Fibroblast of pulmonary artery (primary cell): ENCODE measurements around the gene SGF29.
"Not testable (repeated sequence)": the region's sequence is repeated elsewhere in the genome, so short reads cannot be mapped to it uniquely, and the experiment has no call there.

ENCODE experiments used
- DNase-seq: peaks from one replicate; pipeline ENCODE4 v3.0.0-alpha.2; 2010; ENCODE audit warnings: low read depth
- H3K4me3 ChIP-seq: replicated peaks from 2 replicates; pipeline ENCODE4 v1.5.1; 2011; ENCODE audit warnings: low read depth, mild to moderate bottlenecking, control low read depth, low read length, moderate library complexity
- TF ChIP-seq, protein P1 (sequence below): IDR thresholded peaks from 2 replicates; pipeline ENCODE4 v1.5.1; 2011; ENCODE audit warnings: mild to moderate bottlenecking, control low read depth, low read length, inconsistent platforms; ENCODE audit errors: missing control alignments

SGF29 gene

DNA sequence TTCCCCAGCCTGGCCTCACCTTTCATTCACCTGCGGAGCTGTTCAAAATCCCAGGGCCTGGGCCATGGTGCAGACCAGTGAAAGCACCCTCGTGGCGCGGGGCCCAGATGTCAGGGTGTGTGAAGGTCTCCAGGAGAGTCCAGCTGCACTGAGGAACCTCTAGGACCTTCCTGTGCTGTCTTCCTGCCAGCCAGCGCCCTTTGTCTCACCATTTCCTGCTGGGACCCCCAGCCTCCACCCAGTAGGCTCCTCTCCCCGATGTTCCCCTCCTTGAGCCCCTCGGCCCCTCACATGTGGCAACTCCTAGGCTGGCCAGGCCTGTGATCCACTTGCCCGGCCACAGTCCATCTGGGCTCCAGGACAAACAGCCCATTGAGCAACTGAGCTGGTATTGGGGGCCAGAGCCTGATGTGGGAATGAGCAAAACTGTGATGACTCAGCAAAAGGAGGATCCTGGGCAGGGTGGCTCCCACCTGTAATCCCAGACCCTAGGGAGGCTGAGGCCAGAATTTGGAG lies 42.5 kb downstream of the SGF29 start:
- H3K4me3 ChIP-seq: no peak overlapping the region
- TF ChIP-seq, protein P1, sequence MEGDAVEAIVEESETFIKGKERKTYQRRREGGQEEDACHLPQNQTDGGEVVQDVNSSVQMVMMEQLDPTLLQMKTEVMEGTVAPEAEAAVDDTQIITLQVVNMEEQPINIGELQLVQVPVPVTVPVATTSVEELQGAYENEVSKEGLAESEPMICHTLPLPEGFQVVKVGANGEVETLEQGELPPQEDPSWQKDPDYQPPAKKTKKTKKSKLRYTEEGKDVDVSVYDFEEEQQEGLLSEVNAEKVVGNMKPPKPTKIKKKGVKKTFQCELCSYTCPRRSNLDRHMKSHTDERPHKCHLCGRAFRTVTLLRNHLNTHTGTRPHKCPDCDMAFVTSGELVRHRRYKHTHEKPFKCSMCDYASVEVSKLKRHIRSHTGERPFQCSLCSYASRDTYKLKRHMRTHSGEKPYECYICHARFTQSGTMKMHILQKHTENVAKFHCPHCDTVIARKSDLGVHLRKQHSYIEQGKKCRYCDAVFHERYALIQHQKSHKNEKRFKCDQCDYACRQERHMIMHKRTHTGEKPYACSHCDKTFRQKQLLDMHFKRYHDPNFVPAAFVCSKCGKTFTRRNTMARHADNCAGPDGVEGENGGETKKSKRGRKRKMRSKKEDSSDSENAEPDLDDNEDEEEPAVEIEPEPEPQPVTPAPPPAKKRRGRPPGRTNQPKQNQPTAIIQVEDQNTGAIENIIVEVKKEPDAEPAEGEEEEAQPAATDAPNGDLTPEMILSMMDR: no peak
- DNase-seq: no peak

DNA sequence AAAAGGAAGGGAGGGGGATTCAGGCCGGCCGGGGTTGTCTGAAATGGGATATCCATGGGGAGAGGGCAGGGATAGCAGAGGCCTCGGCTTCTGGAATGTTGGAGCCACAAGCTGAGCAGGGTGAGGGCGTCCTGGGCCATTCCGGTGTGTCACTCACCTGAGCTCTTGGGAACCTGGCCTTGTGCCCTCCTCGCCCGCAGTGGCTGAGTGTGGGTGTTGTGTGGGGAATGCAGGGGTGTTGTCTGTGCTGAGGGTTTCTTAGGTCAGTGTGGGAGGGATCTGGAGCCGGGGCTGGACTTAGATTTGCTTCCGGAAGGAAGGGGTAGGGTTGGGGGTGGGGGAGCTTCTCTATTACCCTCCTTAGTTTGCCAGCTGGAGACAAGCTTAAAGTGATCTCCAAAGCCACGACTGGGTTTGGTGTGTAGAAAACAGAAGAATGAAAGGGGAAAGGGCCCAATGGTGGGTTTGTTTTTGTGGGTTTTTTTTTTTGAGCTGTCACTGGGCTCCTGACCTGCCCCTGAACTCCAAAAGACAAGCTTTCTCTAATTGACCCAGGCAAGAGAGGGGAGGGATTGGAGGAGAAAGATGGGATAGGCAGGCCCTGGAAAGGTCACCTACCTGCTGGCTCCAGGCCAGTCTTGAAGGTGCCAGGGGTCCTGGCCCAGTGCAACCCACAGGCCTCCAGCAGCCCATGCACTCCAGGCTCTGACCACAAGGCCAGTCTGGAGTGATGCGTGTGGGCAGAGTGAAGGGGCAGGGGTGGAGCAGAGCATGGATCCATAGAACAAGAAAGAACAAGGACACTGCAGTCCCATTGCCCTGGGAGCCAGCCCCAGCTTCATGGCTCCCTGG lies 43.3 kb downstream of the SGF29 start, which contains the start of gene SULT1A2:
SULT1A2 (minus strand) TSS at position 211 of the 852 bp plus-strand sequence. CDS start 1,120 bp downstream, outside the sequence.
- TF ChIP-seq, protein P1: no peak
- peak; percentile 20 for DNase-seq
- no peak within 1 kb of the TSS for H3K4me3 ChIP-seq

DNA sequence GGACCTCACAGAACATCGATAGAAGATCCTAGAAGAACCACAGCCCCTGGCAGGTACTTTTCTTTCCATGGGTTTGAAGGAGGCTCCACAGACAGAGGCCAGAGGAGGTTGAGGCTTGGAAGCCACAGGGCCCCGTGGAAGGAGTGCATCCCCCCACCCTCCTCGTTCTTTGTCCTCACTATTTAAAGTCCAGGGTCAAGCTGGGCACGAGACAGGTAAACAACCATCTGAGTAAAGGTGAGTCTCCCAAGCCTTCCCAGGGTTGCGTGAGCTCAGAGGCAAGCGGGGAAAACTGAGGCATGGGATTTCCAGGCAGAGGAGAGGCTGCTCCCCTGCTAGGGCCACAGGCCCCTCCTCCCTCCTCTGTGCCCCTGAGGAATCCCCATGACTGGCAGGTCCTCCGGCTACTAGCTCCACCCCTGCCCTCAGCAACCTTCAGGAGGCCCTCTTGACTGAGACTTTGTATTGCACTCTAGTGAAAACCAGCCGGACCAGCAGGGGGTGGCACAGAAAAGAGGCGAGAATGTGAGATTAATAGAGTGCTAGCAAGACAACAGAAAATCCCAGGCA lies 44.1 kb downstream of the SGF29 start:
- DNase-seq: no peak
- TF ChIP-seq, protein P1: no peak
- H3K4me3 ChIP-seq: no peak overlapping the region

DNA sequence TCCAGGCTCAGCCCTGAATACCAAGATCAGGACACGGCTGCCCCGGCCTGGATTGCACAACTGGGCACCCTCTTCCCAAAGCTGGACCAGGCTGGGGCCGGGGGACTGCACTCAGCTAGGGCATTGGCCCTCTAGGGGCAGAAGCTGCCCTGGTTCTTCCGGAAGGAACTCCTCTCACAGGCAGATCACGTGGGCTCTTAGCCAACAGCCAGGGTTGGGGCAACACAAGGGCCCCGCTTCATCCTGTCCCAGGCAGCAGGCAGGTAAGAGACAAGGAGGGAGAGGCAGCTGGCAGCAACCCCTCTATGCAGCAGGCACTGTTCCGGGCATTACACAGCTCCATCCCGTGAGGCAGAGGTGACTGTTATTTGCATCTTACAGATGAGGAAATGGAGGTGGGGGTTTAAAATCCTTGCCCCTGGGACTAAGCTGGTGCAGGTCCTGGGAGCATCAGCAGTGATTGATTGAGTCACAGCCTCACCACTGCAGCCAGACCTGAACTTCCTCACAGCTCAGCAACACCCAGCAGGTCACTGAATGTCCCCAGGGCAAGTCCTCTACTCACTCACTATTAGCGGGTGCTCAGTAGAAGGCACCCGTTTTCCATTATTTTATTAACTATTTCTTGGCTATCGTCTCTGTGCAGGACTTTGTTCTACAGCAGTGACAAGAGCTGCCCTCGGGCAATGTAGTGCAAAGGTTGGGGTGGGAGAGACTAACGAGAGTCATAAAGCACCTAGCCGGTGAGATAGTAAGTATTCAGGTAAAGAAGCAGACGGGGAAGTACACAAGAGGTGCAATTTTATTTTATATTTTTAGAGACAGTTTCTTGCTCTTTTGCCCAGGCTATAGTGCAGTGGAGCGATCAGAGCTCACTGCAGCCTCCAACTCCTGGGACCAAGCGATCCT lies 45.9 kb downstream of the SGF29 start:
- not testable (repeated sequence) for H3K4me3 ChIP-seq, DNase-seq

DNA sequence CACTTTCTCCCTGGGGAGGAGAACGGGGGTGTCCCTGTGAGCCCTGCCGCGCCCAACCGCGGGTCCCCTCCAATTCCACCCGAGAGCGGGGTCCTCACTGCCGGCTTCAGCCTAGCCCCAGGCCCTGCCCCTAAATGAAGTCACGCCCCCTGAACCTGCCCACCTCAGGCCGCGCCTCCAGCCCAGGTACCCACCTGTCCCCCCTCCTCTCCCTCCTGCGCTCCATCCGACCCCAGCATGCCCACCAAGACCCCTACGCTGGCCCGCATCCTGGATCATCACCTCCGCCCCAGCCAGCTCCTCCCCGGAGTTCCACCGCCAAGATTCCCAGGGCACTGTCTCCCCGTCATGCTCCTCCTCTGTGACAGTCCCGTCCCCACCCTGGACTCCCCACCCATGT lies 47.2 kb downstream of the SGF29 start:
- not testable (repeated sequence) for H3K4me3 ChIP-seq, DNase-seq

DNA sequence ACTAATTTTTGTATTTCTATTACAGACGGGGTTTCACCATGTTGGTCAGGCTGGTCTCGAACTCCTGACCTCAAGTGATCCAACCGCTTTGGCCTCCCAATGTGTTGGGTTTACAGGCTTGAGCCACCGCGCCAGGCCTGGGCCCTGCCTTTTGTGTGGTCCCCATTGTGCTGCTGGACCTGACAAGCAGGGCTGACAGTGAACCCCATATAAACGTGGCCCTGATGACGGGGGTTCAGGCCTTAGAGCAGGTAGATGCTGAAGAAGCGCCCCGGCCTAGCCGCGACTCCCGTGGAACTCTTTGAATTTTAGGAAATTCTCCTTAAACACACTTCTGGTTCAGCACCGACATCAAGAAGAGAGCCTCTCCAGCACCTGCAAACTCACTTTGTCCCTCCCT lies 47.9 kb downstream of the SGF29 start:
- H3K4me3 ChIP-seq, DNase-seq: not testable (repeated sequence)

DNA sequence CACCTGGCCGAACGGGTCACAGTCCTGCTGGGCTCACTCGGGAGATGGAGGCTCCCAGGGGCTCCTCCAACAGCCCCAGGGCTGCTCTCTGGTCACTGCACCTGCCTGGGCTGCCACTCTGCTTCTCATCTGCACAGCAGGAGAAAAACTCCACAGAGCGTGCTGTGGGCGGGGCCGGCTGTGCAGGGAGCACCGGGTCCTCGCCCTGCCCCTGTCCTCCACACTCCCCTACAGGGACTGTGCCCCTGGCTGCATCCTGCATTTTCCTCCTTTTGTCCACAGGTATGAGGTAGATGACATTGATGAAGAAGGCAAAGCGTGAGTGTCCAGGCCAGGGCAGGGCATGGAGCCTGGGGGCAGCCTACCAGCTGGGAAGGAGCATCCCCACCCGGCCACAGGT lies 48.3 kb downstream of the SGF29 start:
- DNase-seq, H3K4me3 ChIP-seq: not testable (repeated sequence)

DNA sequence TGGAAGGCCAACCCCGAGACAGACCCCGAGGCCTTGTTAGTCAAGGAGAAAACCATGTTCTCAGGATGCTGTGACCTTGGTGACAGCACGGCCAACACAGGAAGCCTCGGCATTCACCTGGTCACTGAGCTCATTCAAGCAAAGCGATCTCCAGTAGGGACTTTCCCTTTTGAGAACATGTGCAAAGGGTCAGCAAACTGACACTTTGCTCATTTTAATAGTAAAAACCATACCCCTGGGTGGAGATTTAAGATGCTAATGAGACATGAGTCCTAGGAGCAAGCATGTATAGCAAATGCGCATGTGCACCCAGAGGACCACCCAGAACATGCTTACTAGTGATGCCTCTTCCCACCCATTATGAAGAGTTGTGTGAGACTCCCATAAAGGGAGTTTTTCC lies 48.8 kb downstream of the SGF29 start:
- TF ChIP-seq, protein P1: no peak
- DNase-seq: no peak
- no peak overlapping the region for H3K4me3 ChIP-seq
